ENCODE data around the gene CLPTM1L. TPM values are rescaled to one million over a fixed set of nuclear protein-coding genes. Genes with fewer than 3 reads are reported as not detected.

CLPTM1L gene
- total and polyA plus RNA-seq, 9 donors: 28.1 to 96.2 (median 49.0) TPM

- Histone ChIP-seq H3K27ac (no peak overlapping the region), H3K27me3 (no peaks in the 10 kb centered on the region), H3K9me3 (no peaks in the 10 kb centered on the region), H3K4me3 (no peak overlapping the region), H3K36me3 (no peaks in the 10 kb centered on the region), H3K4me1 (ENCODE audit: insufficient read depth) (no peaks in the 10 kb centered on the region)
- TF ChIP-seq EP300 (IDR thresholded peaks at IDR 0.05): no peak
- TF ChIP-seq POLR2A (IDR thresholded peaks at IDR 0.05): no peak
- TF ChIP-seq, protein P1, sequence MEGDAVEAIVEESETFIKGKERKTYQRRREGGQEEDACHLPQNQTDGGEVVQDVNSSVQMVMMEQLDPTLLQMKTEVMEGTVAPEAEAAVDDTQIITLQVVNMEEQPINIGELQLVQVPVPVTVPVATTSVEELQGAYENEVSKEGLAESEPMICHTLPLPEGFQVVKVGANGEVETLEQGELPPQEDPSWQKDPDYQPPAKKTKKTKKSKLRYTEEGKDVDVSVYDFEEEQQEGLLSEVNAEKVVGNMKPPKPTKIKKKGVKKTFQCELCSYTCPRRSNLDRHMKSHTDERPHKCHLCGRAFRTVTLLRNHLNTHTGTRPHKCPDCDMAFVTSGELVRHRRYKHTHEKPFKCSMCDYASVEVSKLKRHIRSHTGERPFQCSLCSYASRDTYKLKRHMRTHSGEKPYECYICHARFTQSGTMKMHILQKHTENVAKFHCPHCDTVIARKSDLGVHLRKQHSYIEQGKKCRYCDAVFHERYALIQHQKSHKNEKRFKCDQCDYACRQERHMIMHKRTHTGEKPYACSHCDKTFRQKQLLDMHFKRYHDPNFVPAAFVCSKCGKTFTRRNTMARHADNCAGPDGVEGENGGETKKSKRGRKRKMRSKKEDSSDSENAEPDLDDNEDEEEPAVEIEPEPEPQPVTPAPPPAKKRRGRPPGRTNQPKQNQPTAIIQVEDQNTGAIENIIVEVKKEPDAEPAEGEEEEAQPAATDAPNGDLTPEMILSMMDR (IDR thresholded peaks at IDR 0.05): no peak
- DNase-seq: no peak
- intact Hi-C loops (cut with DNase I): no loop called here
- WGBS, 3 donors: 80 to 90% (median 83%) methylated on average over 4 of the region's 4 CpGs
Measured at GRCh38 chr5:1368756-1369155, 23.9 kb upstream of the CLPTM1L start.

DNA sequence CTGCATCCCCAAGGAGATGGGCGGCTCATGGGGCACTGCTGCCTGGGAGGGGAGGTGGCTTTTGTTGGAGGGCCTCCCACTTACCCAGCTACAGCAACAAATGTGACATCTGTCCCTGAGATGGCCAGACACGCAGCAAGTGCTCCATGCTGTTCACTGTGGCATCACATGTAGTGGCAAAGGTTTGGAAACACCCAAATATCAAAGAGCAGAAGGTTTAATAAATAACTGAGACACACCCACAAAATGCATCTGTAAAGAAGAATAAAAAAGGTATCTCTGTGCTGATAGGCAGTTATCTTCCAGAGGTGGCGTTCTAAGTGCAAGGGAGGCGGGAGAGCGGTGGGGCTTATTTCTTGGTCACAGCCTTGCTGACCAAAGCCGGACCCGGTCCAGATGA, 23.3 kb upstream of the CLPTM1L start:
- DNase-seq: no peak
- H3K4me3 ChIP-seq: no peak overlapping the region
- TF ChIP-seq POLR2A (IDR thresholded peaks at IDR 0.05): no peak
- TF ChIP-seq EP300 (IDR thresholded peaks at IDR 0.05): no peak
- 82 to 85% (median 83%) methylated on average over 7 of the region's 7 CpGs for WGBS, 3 donors
- H3K9me3 ChIP-seq: no peaks in the 10 kb centered on the region
- no peak overlapping the region for H3K27ac ChIP-seq
- H3K4me1 ChIP-seq (ENCODE audit: insufficient read depth): no peaks in the 10 kb centered on the region
- no peaks in the 10 kb centered on the region for H3K36me3 ChIP-seq
- H3K27me3 ChIP-seq: no peaks in the 10 kb centered on the region
- intact Hi-C loops (cut with DNase I): no loop called here

DNA sequence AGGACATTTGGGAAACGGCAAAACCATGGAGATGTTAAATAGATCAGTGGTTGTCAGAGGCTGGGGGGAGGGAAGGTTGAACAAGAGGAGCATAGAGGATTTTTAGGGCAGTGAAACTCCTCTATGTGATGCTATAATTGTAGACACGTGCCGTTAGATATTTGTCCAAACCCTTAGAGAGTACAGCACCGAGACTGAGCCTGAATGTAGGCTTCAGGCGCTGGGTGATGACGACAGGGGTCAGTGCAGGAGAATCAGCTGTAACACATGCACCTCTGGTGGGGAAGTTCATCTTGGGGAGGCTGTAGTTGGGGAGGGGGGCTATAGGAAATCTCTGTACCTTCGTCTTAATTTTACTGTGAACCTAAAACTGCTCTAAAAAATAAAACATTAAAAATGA, 22.2 kb upstream of the CLPTM1L start:
- H3K4me3 ChIP-seq: no peak overlapping the region
- intact Hi-C loops (cut with DNase I): no loop called here
- H3K27me3 ChIP-seq: no peaks in the 10 kb centered on the region
- no peaks in the 10 kb centered on the region for H3K36me3 ChIP-seq
- no peak for DNase-seq
- H3K4me1 ChIP-seq (ENCODE audit: insufficient read depth): no peaks in the 10 kb centered on the region
- 66 to 71% (median 70%) methylated on average over 7 of the region's 7 CpGs for WGBS, 3 donors
- no peak for TF ChIP-seq EP300 (IDR thresholded peaks at IDR 0.05)
- TF ChIP-seq POLR2A (IDR thresholded peaks at IDR 0.05): no peak
- TF ChIP-seq, protein P1 (IDR thresholded peaks at IDR 0.05): no peak
- no peaks in the 10 kb centered on the region for H3K9me3 ChIP-seq
- no peak overlapping the region for H3K27ac ChIP-seq

GRCh38 chr5:1366514-1366913, 21.6 kb upstream of the CLPTM1L start:
- H3K4me1 ChIP-seq (ENCODE audit: insufficient read depth): no peaks in the 10 kb centered on the region
- H3K27ac ChIP-seq: no peak overlapping the region
- intact Hi-C loops (cut with DNase I): no loop called here
- no peak for DNase-seq
- 86 to 95% (median 89%) methylated on average over 14 of the region's 14 CpGs for WGBS, 3 donors
- no peak for TF ChIP-seq EP300 (IDR thresholded peaks at IDR 0.05)
- no peak for TF ChIP-seq POLR2A (IDR thresholded peaks at IDR 0.05)
- TF ChIP-seq, protein P1 (IDR thresholded peaks at IDR 0.05): no peak
- no peaks in the 10 kb centered on the region for H3K9me3 ChIP-seq
- no peaks in the 10 kb centered on the region for H3K36me3 ChIP-seq
- no peak overlapping the region for H3K4me3 ChIP-seq
- no peaks in the 10 kb centered on the region for H3K27me3 ChIP-seq

DNA sequence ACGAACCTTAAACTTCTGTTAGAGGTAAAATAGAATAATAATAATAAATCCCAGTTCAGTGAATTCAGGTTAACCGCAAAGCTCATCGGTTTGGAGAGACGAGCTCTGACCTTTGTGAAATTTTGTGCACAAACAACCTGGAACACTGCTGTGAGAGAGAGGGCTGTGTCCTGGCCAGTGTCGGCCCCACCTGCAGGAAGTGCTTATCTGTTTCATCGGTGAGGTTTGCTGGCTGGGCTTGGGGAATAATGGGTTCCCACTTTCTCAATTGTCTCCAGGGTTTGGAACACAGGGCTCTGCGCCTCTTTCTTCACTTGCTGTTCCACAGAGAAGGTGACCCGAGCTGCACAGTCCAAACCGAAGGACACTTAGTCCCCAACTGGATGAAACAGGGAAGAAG, 19.3 kb upstream of the CLPTM1L start:
- 70 to 74% (median 72%) methylated on average over 9 of the region's 9 CpGs for WGBS, 3 donors
- no peak overlapping the region for H3K27ac ChIP-seq
- intact Hi-C loops (cut with DNase I): no loop called here
- H3K27me3 ChIP-seq: no peaks in the 10 kb centered on the region
- no peaks in the 10 kb centered on the region for H3K36me3 ChIP-seq
- no peak for DNase-seq
- TF ChIP-seq, protein P1 (IDR thresholded peaks at IDR 0.05): no peak
- no peak for TF ChIP-seq EP300 (IDR thresholded peaks at IDR 0.05)
- no peak for TF ChIP-seq POLR2A (IDR thresholded peaks at IDR 0.05)
- H3K4me1 ChIP-seq (ENCODE audit: insufficient read depth): no peaks in the 10 kb centered on the region
- no peak overlapping the region for H3K4me3 ChIP-seq
- no peaks in the 10 kb centered on the region for H3K9me3 ChIP-seq
